T-helper 22 cell (primary cell): ENCODE results near the gene HECW1.
A peak's percentile ranks its signal among the peaks of the same experiment; 100 is the strongest.

Experiments used
- DNase-seq: peaks from one replicate; pipeline ENCODE4 v3.0.0-alpha.2; 2020; ENCODE audit warnings: low read depth

The HECW1 gene

GRCh38 chr7:43437001-43437400 lies 324.6 kb downstream of the HECW1 start:
- DNase-seq: no peak

- DNase-seq: no peak
Observed at GRCh38 chr7:43438897-43439479, 326.5 kb downstream of the HECW1 start.

GRCh38 chr7:43439631-43440401 lies 327.4 kb downstream of the HECW1 start:
- DNase-seq: peak; percentile 6

- DNase-seq: no peak
Observed at GRCh38 chr7:43441231-43442130, 329.0 kb downstream of the HECW1 start.

- no peak for DNase-seq
Observed at GRCh38 chr7:43443381-43443780, 330.9 kb downstream of the HECW1 start.

- no peak for DNase-seq
Observed at GRCh38 chr7:43444711-43445578, 332.5 kb downstream of the HECW1 start.

GRCh38 chr7:43449577-43449976 lies 337.1 kb downstream of the HECW1 start:
- no peak for DNase-seq

- DNase-seq: no peak
Observed at GRCh38 chr7:43450894-43451293, 338.4 kb downstream of the HECW1 start.

GRCh38 chr7:43454936-43455518 lies 342.6 kb downstream of the HECW1 start:
- DNase-seq: no peak

- DNase-seq: no peak
Observed at GRCh38 chr7:43456200-43456599, 343.8 kb downstream of the HECW1 start.

- DNase-seq: no peak
Observed at GRCh38 chr7:43458330-43459018, 346.0 kb downstream of the HECW1 start.

GRCh38 chr7:43459019-43459337 lies 346.5 kb downstream of the HECW1 start:
- DNase-seq: no peak

GRCh38 chr7:43460733-43461348 lies 348.4 kb downstream of the HECW1 start:
- no peak for DNase-seq

GRCh38 chr7:43461349-43462024 lies 349.0 kb downstream of the HECW1 start:
- no peak for DNase-seq

GRCh38 chr7:43462836-43463235 lies 350.4 kb downstream of the HECW1 start:
- DNase-seq: no peak

GRCh38 chr7:43463401-43463980 lies 351.0 kb downstream of the HECW1 start:
- DNase-seq: no peak

GRCh38 chr7:43465581-43466554 lies 353.4 kb downstream of the HECW1 start:
- no peak for DNase-seq

- DNase-seq: no peak
Observed at GRCh38 chr7:43467406-43467805, 355.0 kb downstream of the HECW1 start.
